HepG2 (cell line): Measurements from ENCODE around the gene CKLF. TPM values are rescaled to one million over a fixed set of nuclear protein-coding genes. Genes with fewer than 3 reads are reported as not detected.

Source experiments
- ARHGAP35 ChIP-seq: sonication (generic); formaldehyde crosslinking; IDR thresholded peaks from 2 replicates; pipeline ENCODE4 v1.9.0; 2022; ENCODE audit warnings: mild to moderate bottlenecking, inconsistent platforms, moderate library complexity, missing genetic modification reagents, borderline replicate concordance
- ATAD3A ChIP-seq: sonication (generic); formaldehyde crosslinking; IDR thresholded peaks from 2 replicates; pipeline ENCODE4 v1.4.0; 2020; ENCODE audit warnings: missing genetic modification reagents
- BRD4 ChIP-seq: sonication (generic); formaldehyde crosslinking; IDR thresholded peaks from 2 replicates; pipeline ENCODE4 v1.4.0; 2020; ENCODE audit warnings: missing genetic modification reagents
- IKZF1 ChIP-seq: fragments of 450-650 bp; IDR thresholded peaks from 2 replicates; pipeline ENCODE4 v1.7.1; 2016
- NFATC3 ChIP-seq: sonication (generic); formaldehyde crosslinking; IDR thresholded peaks from 2 replicates; pipeline ENCODE4 v1.5.1; 2020; ENCODE audit warnings: mild to moderate bottlenecking, missing genetic modification reagents
- RORA ChIP-seq: sonication (generic); formaldehyde crosslinking; IDR thresholded peaks from 2 replicates; pipeline ENCODE4 v1.5.0; 2020; ENCODE audit warnings: mild to moderate bottlenecking, missing genetic modification reagents, moderate library complexity
- SAFB2 ChIP-seq: sonication (generic); formaldehyde crosslinking; IDR thresholded peaks from 2 replicates; pipeline ENCODE4 v1.5.1; 2020; ENCODE audit warnings: missing genetic modification reagents, low read depth, mild to moderate bottlenecking, borderline replicate concordance
- TRIM24 ChIP-seq: sonication (generic); formaldehyde crosslinking; IDR thresholded peaks from 2 replicates; pipeline ENCODE4 v1.8.0; 2022; ENCODE audit warnings: mild to moderate bottlenecking, missing genetic modification reagents
- ZNF253 ChIP-seq: sonication (generic); formaldehyde crosslinking; IDR thresholded peaks from 2 replicates; pipeline ENCODE4 v1.8.0; 2022; ENCODE audit warnings: mild to moderate bottlenecking, missing genetic modification reagents, borderline replicate concordance
- ZNF468 ChIP-seq: sonication (generic); formaldehyde crosslinking; IDR thresholded peaks from 2 replicates; pipeline ENCODE4 v1.8.0; 2022; ENCODE audit warnings: mild to moderate bottlenecking, moderate library complexity, missing genetic modification reagents
- ZNF484 ChIP-seq: sonication (generic); formaldehyde crosslinking; IDR thresholded peaks from 2 replicates; pipeline ENCODE4 v1.5.1; 2020; ENCODE audit warnings: mild to moderate bottlenecking, low read depth, missing genetic modification reagents, borderline replicate concordance
- ZNF562 ChIP-seq: sonication (generic); formaldehyde crosslinking; IDR thresholded peaks from 2 replicates; pipeline ENCODE4 v1.8.0; 2022; ENCODE audit warnings: missing genetic modification reagents, borderline replicate concordance
- ZNF713 ChIP-seq: sonication (generic); formaldehyde crosslinking; IDR thresholded peaks from 2 replicates; pipeline ENCODE4 v1.4.0; 2020; ENCODE audit warnings: mild to moderate bottlenecking, missing genetic modification reagents
- ZNF777 ChIP-seq: sonication (generic); formaldehyde crosslinking; IDR thresholded peaks from 2 replicates; pipeline ENCODE4 v1.4.0; 2020; ENCODE audit warnings: missing genetic modification reagents
- ZSCAN20 ChIP-seq: sonication (generic); formaldehyde crosslinking; IDR thresholded peaks from 2 replicates; pipeline ENCODE4 v1.4.0; 2020; ENCODE audit warnings: missing genetic modification reagents, mild to moderate bottlenecking, borderline replicate concordance
- polyA plus RNA-seq, 8 experiments: library from polyadenylated mRNA; depleted of rRNA in 3 of 8; stranded (reverse) in 7 of 8; unstranded in 1 of 8; fragments of >200 nt; fragmentation: Illumina TruSeq in 4 of 8; extraction: Trizol in 4 of 8; gene quantifications; 2 replicates each; pipeline versions ENCODE4 v1.2.1 to v1.2.3, GENCODE V29; 2011 to 2016; ENCODE audit warnings: low read depth in 4 of 8, missing spikeins in 1 of 8, mixed read lengths in 1 of 8; ENCODE audit not compliant: insufficient read depth in 1 of 8
- total RNA-seq, 5 experiments: library from RNA; depleted of rRNA; stranded (reverse); fragments of >200 nt; fragmentation: Illumina TruSeq; extraction: Trizol; gene quantifications; 2 replicates each; pipeline ENCODE4 v1.2.3, GENCODE V29; 2016; ENCODE audit warnings: low read depth in 1 of 5
- TF ChIP-seq, protein P1 (sequence below): sonication (generic); formaldehyde crosslinking; IDR thresholded peaks from 2 replicates; pipeline ENCODE4 v1.4.0; 2020; ENCODE audit warnings: missing genetic modification reagents
- TF ChIP-seq, protein P2 (sequence below): sonication (generic); formaldehyde crosslinking; IDR thresholded peaks from 2 replicates; pipeline ENCODE4 v1.4.0; 2020; ENCODE audit warnings: low read depth, mild to moderate bottlenecking, missing genetic modification reagents
- TF ChIP-seq, protein P3 (sequence below): sonication (generic); formaldehyde crosslinking; IDR thresholded peaks from 2 replicates; pipeline ENCODE4 v1.8.0; 2022; ENCODE audit warnings: low read depth, missing genetic modification reagents
- TF ChIP-seq, protein P4 (sequence below): sonication (generic); formaldehyde crosslinking; IDR thresholded peaks from 2 replicates; pipeline ENCODE4 v1.9.0; 2021; ENCODE audit warnings: missing genetic modification reagents, borderline replicate concordance
- TF ChIP-seq, protein P5 (sequence below): sonication (generic); formaldehyde crosslinking; IDR thresholded peaks from 2 replicates; pipeline ENCODE4 v1.5.0; 2020; ENCODE audit warnings: mild to moderate bottlenecking, missing genetic modification reagents

The CKLF gene
- total and polyA plus RNA-seq, 2 of the 13 experiments (the other 11 are each of a cell fraction or from before 2014, with no cell fraction given): 120 to 167 TPM

DNA sequence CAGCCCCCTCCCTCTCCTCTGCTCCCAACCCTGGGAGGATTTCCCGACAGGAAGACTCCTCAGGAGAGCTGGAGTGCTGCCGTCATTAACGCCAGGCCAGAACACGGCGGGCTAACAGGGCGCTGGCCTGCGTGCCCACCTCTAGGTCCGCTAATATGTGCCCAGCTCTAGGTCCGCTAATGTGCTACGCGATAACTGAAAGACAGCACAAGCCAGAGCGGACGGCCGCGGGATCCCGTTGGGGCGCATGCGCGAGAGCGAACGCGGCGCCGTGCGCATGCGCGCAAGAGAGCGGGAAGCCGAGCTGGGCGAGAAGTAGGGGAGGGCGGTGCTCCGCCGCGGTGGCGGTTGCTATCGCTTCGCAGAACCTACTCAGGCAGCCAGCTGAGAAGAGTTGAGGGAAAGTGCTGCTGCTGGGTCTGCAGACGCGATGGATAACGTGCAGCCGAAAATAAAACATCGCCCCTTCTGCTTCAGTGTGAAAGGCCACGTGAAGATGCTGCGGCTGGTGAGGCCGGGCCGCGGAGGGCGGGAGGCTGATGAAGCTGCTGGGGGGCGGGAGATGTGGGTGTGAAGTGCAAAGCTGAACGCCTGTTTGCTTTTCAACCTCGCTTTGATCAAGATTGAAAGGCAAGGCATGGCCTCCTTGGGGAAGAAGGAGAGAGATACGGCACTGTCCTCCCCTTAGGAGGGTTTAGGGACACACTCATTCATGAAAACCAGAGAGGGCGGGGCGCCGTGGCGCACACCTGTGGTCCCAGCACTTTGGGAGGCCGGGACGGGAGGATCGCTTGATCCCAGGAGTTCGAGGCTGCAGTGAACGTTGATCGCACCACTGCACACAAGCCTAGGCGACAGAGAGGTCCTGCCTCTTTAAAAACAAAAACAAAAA, at the start of gene CKLF (continued):
- TF ChIP-seq ATAD3A (CRISPR knock-in tag) (no peak; the same call in 1 of the 2 replicates), RORA (CRISPR knock-in tag) (0 out of 2 replicates have a peak, but pooled peaks have one; percentile 23), SAFB2 (CRISPR knock-in tag) (peak; percentile 97), NFATC3 (peak; percentile 100), TRIM24 (CRISPR knock-in tag) (no peak), ZNF713 (peak; percentile 58; the same call in 1 of the 2 replicates), ARHGAP35 (peak; percentile 100), ZNF777 (peak; percentile 75), ZNF468 (CRISPR knock-in tag) (0 out of 2 replicates have a peak, but pooled peaks have one; percentile 49), BRD4 (CRISPR knock-in tag) (peak; percentile 65; the same call in 1 of the 2 replicates), ZNF562 (peak; percentile 97), IKZF1 (no peak), ZNF484 (CRISPR knock-in tag) (peak; percentile 89; the same call in 1 of the 2 replicates), ZNF253 (CRISPR knock-in tag) (peak; percentile 73; the same call in 1 of the 2 replicates), ZSCAN20 (CRISPR knock-in tag) (peak; percentile 98)
- TF ChIP-seq, protein P1, sequence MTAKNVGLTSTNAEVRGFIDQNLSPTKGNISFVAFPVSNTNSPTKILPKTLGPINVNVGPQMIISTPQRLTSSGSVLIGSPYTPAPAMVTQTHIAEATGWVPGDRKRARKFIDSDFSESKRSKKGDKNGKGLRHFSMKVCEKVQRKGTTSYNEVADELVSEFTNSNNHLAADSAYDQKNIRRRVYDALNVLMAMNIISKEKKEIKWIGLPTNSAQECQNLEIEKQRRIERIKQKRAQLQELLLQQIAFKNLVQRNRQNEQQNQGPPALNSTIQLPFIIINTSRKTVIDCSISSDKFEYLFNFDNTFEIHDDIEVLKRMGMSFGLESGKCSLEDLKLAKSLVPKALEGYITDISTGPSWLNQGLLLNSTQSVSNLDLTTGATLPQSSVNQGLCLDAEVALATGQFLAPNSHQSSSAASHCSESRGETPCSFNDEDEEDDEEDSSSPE: peak; percentile 99
- TF ChIP-seq, protein P2, sequence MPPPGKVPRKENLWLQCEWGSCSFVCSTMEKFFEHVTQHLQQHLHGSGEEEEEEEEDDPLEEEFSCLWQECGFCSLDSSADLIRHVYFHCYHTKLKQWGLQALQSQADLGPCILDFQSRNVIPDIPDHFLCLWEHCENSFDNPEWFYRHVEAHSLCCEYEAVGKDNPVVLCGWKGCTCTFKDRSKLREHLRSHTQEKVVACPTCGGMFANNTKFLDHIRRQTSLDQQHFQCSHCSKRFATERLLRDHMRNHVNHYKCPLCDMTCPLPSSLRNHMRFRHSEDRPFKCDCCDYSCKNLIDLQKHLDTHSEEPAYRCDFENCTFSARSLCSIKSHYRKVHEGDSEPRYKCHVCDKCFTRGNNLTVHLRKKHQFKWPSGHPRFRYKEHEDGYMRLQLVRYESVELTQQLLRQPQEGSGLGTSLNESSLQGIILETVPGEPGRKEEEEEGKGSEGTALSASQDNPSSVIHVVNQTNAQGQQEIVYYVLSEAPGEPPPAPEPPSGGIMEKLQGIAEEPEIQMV (CRISPR knock-in tag): peak; percentile 98
- TF ChIP-seq, protein P3, sequence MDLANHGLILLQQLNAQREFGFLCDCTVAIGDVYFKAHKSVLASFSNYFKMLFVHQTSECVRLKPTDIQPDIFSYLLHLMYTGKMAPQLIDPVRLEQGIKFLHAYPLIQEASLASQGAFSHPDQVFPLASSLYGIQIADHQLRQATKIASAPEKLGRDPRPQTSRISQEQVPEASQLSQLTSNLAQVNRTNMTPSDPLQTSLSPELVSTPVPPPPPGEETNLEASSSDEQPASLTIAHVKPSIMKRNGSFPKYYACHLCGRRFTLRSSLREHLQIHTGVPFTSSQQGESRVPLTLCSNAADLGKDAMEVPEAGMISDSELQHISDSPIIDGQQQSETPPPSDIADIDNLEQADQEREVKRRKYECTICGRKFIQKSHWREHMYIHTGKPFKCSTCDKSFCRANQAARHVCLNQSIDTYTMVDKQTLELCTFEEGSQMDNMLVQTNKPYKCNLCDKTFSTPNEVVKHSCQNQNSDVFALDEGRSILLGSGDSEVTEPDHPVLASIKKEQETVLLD (CRISPR knock-in tag): peak; percentile 82; the same call in 1 of the 2 replicates
- TF ChIP-seq, protein P4, sequence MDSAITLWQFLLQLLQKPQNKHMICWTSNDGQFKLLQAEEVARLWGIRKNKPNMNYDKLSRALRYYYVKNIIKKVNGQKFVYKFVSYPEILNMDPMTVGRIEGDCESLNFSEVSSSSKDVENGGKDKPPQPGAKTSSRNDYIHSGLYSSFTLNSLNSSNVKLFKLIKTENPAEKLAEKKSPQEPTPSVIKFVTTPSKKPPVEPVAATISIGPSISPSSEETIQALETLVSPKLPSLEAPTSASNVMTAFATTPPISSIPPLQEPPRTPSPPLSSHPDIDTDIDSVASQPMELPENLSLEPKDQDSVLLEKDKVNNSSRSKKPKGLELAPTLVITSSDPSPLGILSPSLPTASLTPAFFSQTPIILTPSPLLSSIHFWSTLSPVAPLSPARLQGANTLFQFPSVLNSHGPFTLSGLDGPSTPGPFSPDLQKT (CRISPR knock-in tag): peak; percentile 90; the same call in 1 of the 2 replicates
- TF ChIP-seq, protein P5, sequence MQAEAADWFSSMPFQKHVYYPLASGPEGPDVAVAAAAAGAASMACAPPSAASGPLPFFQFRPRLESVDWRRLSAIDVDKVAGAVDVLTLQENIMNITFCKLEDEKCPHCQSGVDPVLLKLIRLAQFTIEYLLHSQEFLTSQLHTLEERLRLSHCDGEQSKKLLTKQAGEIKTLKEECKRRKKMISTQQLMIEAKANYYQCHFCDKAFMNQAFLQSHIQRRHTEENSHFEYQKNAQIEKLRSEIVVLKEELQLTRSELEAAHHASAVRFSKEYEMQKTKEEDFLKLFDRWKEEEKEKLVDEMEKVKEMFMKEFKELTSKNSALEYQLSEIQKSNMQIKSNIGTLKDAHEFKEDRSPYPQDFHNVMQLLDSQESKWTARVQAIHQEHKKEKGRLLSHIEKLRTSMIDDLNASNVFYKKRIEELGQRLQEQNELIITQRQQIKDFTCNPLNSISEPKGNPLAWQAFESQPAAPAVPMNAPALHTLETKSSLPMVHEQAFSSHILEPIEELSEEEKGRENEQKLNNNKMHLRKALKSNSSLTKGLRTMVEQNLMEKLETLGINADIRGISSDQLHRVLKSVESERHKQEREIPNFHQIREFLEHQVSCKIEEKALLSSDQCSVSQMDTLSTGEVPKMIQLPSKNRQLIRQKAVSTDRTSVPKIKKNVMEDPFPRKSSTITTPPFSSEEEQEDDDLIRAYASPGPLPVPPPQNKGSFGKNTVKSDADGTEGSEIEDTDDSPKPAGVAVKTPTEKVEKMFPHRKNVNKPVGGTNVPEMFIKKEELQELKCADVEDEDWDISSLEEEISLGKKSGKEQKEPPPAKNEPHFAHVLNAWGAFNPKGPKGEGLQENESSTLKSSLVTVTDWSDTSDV (CRISPR knock-in tag): peak; percentile 100
